Measurements from ENCODE around the gene ABCC12.

ABCC12 gene

DNA sequence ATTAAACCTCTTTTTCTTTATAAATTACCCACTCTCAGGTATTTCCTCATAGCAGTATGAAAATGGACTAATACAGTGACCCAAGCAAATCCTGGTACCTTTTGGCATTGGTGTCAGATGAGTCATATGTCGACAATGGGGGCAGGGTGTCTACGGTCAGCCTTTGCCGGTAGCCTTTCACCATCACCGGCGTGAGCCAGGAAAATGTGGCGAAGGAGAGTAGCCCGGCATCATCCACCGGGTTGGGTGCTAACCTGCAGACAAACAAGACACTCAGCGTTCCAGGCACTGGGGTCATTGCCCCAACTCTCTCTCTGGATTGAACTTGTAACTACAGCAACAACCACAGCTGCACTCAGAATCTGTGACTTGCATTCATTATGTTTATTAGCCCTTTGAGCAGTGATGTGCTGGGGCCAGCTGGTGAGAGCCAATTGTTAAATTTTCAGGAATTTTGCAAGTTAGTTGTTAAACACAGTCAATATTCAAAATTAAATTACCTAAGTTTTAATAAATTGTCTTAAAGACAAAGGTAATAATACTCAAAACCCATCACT lies 11.9 kb downstream of the ABCC12 start:
- H3K27me3 ChIP-seq (ENCODE audit: insufficient read depth, low read length) = no peaks in the 10 kb centered on the region

DNA sequence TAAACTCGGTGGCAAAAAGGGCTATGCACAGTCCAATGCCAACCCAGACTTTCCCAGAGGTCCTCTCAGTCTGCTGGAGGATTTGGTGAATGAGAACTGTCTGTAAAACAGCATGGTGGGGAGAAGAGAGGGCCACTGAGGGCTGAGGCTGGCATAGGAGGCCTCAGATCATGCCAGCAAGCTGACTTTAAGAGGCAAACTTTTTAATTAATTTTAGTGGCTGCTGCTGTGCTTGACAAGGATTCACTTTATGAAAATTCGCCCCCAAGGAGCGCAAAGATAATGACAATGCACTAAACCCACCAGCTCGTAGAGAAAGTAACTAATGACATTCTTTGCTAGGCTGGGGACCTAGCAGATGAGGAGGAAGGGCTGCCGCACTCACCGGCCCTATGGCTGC lies 15.0 kb downstream of the ABCC12 start:
- Histone ChIP-seq H3K4me1 (ENCODE audit: insufficient read depth, low read length) (peaks cover 4% of the 10 kb centered on the region; the same call in 1 of the 2 replicates), H3K27me3 (ENCODE audit: insufficient read depth, low read length) (no peaks in the 10 kb centered on the region), H3K9ac (ENCODE audit: low read depth, low read length) (no peak overlapping the region), H3K36me3 (ENCODE audit: insufficient read depth, low read depth, low read length) (no peaks in the 10 kb centered on the region), H3K27ac (ENCODE audit: low read length) (no peak overlapping the region), H3K4me3 (ENCODE audit: low read length) (no peak overlapping the region), H3K9me3 (ENCODE audit: insufficient read depth, low read depth, low read length) (no peaks in the 10 kb centered on the region)

More for the DNA sequence above, 11.9 kb downstream of the ABCC12 start:
- no peaks in the 10 kb centered on the region for H3K9me3 ChIP-seq (ENCODE audit: insufficient read depth, low read depth, low read length)
- no peak overlapping the region for H3K9ac ChIP-seq (ENCODE audit: low read depth, low read length)
- H3K4me1 ChIP-seq (ENCODE audit: insufficient read depth, low read length) = no peaks in the 10 kb centered on the region
- H3K36me3 ChIP-seq (ENCODE audit: insufficient read depth, low read depth, low read length) = no peaks in the 10 kb centered on the region
- H3K27ac ChIP-seq (ENCODE audit: low read length) = no peak overlapping the region
- no peak overlapping the region for H3K4me3 ChIP-seq (ENCODE audit: low read length)

DNA sequence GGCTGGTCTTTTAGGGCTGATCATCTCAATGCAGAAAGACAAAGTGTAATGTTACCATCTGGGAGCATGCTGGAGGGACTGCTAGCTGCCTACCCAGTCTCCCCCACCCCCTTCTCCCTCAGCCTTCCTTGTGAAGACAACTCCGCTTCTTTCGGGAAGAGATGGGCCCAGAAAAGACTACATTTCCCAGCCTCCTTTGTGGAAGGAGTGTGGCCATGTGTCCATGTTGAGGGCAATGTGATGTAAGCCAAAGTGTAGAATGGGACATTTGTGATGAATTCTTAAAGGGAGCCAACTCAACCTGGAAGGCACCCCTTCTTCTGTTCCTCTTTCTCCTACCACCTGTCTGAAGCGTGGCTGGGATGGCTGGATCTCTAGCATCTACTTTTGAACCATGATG lies 16.3 kb downstream of the ABCC12 start:
- Histone ChIP-seq H3K27me3 (ENCODE audit: insufficient read depth, low read length) (no peaks in the 10 kb centered on the region), H3K27ac (ENCODE audit: low read length) (no peak overlapping the region), H3K4me3 (ENCODE audit: low read length) (no peak overlapping the region), H3K4me1 (ENCODE audit: insufficient read depth, low read length) (peaks cover 4% of the 10 kb centered on the region; the same call in 1 of the 2 replicates), H3K36me3 (ENCODE audit: insufficient read depth, low read depth, low read length) (no peaks in the 10 kb centered on the region), H3K9ac (ENCODE audit: low read depth, low read length) (no peak overlapping the region), H3K9me3 (ENCODE audit: insufficient read depth, low read depth, low read length) (no peaks in the 10 kb centered on the region)

DNA sequence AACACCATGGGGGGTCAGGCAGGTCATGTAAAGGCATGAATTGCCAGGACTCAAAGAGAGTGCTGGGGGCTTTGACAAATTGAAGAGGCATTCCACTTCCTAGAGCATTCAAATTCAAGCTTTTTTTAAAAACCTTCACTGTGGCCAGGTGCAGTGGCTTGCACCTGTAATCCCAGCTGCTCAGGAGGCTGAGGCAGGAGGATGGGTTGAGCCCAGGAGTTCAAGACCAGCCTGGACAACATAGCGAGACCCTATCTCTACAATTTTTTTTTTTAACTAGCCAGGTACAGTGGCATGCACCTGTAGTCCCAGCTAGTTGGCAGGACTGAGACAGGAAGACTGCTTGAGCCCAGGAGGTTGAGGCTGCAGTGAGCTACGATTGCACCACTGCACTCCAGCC lies 17.2 kb downstream of the ABCC12 start:
- H3K9ac ChIP-seq (ENCODE audit: low read depth, low read length) = no peak overlapping the region
- peaks cover 4% of the 10 kb centered on the region; the same call in 1 of the 2 replicates for H3K4me1 ChIP-seq (ENCODE audit: insufficient read depth, low read length)
- H3K4me3 ChIP-seq (ENCODE audit: low read length) = no peak overlapping the region
- H3K9me3 ChIP-seq (ENCODE audit: insufficient read depth, low read depth, low read length) = no peaks in the 10 kb centered on the region
- H3K27me3 ChIP-seq (ENCODE audit: insufficient read depth, low read length) = no peaks in the 10 kb centered on the region
- H3K36me3 ChIP-seq (ENCODE audit: insufficient read depth, low read depth, low read length) = no peaks in the 10 kb centered on the region
- H3K27ac ChIP-seq (ENCODE audit: low read length) = no peak overlapping the region

DNA sequence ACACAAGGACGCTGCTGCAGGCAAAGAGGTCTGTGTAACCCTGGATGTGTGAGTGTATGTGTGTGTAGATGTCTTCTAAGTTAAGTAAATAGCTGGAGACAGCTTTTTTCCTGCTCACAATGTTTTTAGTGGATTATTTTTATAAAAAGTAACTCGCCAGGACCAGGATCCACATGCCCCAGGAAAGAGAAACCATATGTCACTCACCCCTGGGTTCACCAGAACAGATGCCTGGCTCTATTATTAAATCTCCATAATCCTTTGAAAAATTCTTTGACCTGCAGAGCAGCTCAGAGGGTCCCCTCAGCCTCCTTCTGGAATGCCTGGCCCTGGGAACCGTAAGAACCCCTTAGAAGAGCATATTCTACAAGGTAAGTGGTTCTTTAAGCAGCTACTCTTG lies 18.0 kb downstream of the ABCC12 start:
- Histone ChIP-seq H3K9me3 (ENCODE audit: insufficient read depth, low read depth, low read length) (no peaks in the 10 kb centered on the region), H3K36me3 (ENCODE audit: insufficient read depth, low read depth, low read length) (no peaks in the 10 kb centered on the region), H3K4me1 (ENCODE audit: insufficient read depth, low read length) (peaks cover 4% of the 10 kb centered on the region; the same call in 1 of the 2 replicates), H3K27me3 (ENCODE audit: insufficient read depth, low read length) (no peaks in the 10 kb centered on the region), H3K27ac (ENCODE audit: low read length) (no peak overlapping the region), H3K4me3 (ENCODE audit: low read length) (no peak overlapping the region), H3K9ac (ENCODE audit: low read depth, low read length) (no peak overlapping the region)

DNA sequence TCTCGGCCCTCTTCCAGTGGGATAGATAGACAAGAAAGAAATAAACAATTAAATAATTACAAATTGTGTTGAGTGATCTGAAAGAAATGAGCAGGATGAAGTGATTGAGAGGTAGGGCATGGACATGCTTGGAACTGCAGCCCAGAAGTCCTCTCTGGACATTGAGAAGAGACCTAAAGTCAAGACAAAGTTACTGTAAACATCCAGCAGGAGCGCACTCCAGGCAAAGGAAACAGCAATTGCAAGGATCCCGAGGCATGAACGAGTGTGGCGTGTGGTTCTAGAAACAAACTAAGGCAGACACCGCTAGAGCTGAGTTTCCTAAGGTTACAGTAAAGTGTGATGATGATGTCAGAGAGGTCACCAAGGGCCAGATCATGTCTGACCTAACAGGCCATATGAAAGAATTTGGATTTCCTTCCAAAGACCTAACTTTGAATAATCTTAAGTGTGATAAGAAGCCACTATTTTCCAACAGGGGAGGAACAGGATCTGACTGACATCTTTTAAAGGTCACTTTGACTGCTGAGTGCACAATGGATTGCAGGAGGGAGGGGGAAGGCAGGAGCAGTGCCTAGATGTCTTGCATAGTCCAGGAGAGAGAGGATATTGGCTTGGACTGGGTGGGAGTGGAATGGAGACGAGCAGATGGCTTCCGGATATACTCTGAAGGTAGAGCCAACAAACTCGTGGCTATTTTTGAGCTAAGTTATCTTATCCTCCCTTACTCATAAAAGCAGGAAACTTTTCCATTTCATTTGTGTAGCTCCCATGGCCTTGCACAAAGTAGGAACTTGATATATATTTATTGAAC lies 19.0 kb downstream of the ABCC12 start:
- Histone ChIP-seq H3K9ac (ENCODE audit: low read depth, low read length) (no peak overlapping the region), H3K4me3 (ENCODE audit: low read length) (no peak overlapping the region), H3K9me3 (ENCODE audit: insufficient read depth, low read depth, low read length) (no peaks in the 10 kb centered on the region), H3K27ac (ENCODE audit: low read length) (no peak overlapping the region), H3K4me1 (ENCODE audit: insufficient read depth, low read length) (peaks cover 4% of the 10 kb centered on the region; the same call in 1 of the 2 replicates), H3K36me3 (ENCODE audit: insufficient read depth, low read depth, low read length) (no peaks in the 10 kb centered on the region), H3K27me3 (ENCODE audit: insufficient read depth, low read length) (no peaks in the 10 kb centered on the region)

DNA sequence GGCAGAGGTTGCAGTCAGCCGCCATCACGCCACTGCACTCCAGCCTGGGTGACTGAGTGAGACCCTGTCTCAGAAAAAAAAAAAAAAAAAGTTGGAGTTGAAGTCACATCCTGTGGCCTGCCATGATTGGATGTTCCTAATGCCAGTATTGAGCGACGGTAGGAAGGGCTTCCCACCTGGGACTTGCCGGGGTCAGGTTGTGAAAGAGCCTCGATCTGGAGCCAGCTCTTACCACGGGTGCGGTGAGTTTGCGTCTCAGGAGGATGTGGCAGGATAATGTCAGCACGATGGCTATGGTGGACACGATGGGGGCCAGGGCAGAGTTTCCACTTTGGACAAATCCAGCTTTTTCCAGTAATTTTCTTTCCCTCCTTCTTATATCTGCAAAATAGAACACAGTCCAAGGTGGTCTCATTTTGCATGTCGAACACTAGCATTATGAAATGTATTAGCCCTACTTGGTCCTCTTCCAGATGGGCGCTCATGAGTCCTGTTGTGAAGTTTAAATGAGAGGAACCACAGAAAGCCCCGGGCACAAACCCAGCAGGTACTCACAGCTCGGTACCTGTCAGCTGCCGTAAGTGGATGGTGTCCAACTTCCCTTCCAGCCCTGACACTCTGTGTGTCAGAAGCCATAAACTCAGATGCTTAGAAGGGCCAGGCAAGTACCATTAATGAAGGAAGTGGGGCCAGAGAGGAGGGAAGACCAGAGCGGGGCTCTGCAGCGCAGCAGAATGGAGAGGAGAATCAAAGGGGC lies 22.2 kb downstream of the ABCC12 start:
- H3K4me1 ChIP-seq (ENCODE audit: insufficient read depth, low read length) = peaks cover 4% of the 10 kb centered on the region; the same call in 1 of the 2 replicates
- H3K9me3 ChIP-seq (ENCODE audit: insufficient read depth, low read depth, low read length) = no peaks in the 10 kb centered on the region
- no peak overlapping the region for H3K27ac ChIP-seq (ENCODE audit: low read length)
- H3K36me3 ChIP-seq (ENCODE audit: insufficient read depth, low read depth, low read length) = no peaks in the 10 kb centered on the region
- H3K9ac ChIP-seq (ENCODE audit: low read depth, low read length) = no peak overlapping the region
- no peak overlapping the region for H3K4me3 ChIP-seq (ENCODE audit: low read length)
- no peaks in the 10 kb centered on the region for H3K27me3 ChIP-seq (ENCODE audit: insufficient read depth, low read length)

DNA sequence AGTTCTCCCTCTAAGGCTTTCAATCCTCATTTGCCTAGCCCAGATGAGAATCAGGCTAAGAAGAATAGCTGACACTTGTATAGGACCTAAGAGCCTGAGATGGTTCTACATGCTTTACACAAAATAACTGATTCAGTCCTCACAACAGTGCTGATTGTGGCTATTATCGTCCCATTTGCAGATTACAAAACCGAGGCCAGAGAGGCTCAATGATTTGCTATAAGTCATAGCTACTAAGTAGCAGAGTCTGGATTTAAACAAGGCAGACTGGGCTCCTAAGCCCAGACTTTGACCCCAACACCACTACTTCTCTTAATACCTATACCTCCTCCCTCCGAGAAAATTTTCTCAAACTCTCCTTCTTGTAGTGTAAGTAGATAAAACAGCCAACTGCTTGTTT lies 23.1 kb downstream of the ABCC12 start:
- Histone ChIP-seq H3K27ac (ENCODE audit: low read length) (no peak overlapping the region), H3K4me3 (ENCODE audit: low read length) (no peak overlapping the region), H3K9me3 (ENCODE audit: insufficient read depth, low read depth, low read length) (no peaks in the 10 kb centered on the region), H3K9ac (ENCODE audit: low read depth, low read length) (no peak overlapping the region), H3K27me3 (ENCODE audit: insufficient read depth, low read length) (no peaks in the 10 kb centered on the region), H3K4me1 (ENCODE audit: insufficient read depth, low read length) (no peaks in the 10 kb centered on the region), H3K36me3 (ENCODE audit: insufficient read depth, low read depth, low read length) (no peaks in the 10 kb centered on the region)

DNA sequence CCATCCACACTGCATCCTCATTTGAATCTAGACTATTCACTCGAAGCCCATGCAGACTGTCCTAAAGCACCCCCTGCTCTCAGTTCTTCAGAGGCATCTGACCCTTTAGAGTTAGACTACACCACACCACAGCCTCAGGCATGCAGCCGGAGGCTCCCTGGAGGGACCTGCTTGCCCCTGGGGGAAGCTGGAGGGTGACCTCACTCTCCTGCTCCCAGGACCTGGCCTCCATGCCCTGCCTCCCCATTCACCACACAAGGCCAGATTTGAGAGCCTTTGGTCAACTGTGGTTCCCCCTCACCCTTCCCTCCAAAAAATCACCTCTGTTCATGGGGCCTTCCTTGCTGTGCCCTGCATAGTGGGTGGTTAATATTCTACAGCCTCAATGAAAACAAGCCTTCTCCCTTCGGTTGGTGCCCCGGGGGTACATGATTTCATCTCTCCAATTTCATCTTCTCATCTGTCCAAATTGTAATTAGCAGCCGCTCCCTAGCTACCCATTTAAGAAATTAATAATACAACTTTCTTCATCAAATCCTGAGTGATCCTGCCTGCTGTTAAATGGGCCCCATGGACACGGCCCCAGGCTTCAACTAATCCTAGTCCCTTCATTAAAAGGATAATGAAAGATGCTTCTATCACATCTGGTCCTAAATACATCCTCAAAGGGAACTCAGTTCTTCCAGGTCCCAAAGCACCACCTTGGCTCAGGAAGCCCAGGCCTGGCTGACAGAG lies 24.4 kb downstream of the ABCC12 start:
- Histone ChIP-seq H3K4me3 (ENCODE audit: low read length) (no peak overlapping the region), H3K4me1 (ENCODE audit: insufficient read depth, low read length) (no peaks in the 10 kb centered on the region), H3K9ac (ENCODE audit: low read depth, low read length) (no peak overlapping the region), H3K27me3 (ENCODE audit: insufficient read depth, low read length) (no peaks in the 10 kb centered on the region), H3K27ac (ENCODE audit: low read length) (no peak overlapping the region), H3K36me3 (ENCODE audit: insufficient read depth, low read depth, low read length) (no peaks in the 10 kb centered on the region), H3K9me3 (ENCODE audit: insufficient read depth, low read depth, low read length) (no peaks in the 10 kb centered on the region)

DNA sequence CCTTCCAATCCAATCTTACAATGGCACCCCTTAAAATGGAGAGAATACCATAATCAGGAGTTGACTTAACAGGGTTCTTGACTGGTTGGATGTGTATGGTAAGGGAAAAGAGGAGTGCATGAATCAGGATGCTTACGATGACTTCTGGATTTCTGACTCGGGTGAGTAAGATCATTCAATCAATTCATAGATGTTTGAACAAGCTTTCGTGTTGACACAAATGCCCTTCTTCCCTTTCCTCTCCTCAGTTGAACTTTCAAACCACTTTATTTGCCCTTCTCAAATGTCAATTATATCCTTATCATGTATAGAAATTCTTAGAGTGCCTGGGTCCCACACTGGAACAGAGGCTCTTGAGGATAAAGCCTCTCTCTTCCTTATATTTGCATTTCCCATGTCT lies 25.9 kb downstream of the ABCC12 start:
- Histone ChIP-seq H3K4me1 (ENCODE audit: insufficient read depth, low read length) (no peaks in the 10 kb centered on the region), H3K9me3 (ENCODE audit: insufficient read depth, low read depth, low read length) (no peaks in the 10 kb centered on the region), H3K36me3 (ENCODE audit: insufficient read depth, low read depth, low read length) (no peaks in the 10 kb centered on the region), H3K4me3 (ENCODE audit: low read length) (no peak overlapping the region), H3K27me3 (ENCODE audit: insufficient read depth, low read length) (no peaks in the 10 kb centered on the region), H3K27ac (ENCODE audit: low read length) (no peak overlapping the region), H3K9ac (ENCODE audit: low read depth, low read length) (no peak overlapping the region)

DNA sequence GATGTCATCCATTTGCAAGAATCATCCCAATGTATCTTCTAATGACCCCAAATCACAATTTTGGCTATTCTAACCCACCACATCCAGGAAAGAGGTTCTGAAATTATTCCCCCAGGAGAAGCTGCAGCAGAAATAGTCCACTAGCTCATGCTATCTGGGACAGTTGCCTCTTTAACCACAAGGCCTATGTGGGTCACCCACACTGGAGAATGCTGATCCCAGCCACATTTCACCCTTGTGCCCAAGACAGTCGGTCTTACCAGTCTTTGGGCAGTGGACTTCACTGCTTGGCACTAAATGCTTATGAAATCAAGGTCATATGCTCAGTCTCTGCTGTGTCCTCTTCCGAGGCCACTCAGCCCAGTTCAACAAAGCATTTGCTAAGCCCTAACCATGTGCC lies 27.0 kb downstream of the ABCC12 start:
- no peaks in the 10 kb centered on the region for H3K4me1 ChIP-seq (ENCODE audit: insufficient read depth, low read length)
- H3K36me3 ChIP-seq (ENCODE audit: insufficient read depth, low read depth, low read length) = no peaks in the 10 kb centered on the region
- H3K4me3 ChIP-seq (ENCODE audit: low read length) = no peak overlapping the region
- H3K9me3 ChIP-seq (ENCODE audit: insufficient read depth, low read depth, low read length) = no peaks in the 10 kb centered on the region
- no peak overlapping the region for H3K27ac ChIP-seq (ENCODE audit: low read length)
- no peak overlapping the region for H3K9ac ChIP-seq (ENCODE audit: low read depth, low read length)
- no peaks in the 10 kb centered on the region for H3K27me3 ChIP-seq (ENCODE audit: insufficient read depth, low read length)

Data from iPS-20b (cell line).